Measurements from ENCODE around the gene CCDC198. TPM values are rescaled to one million over a fixed set of nuclear protein-coding genes. Genes with fewer than 3 reads are reported as not detected.

The CCDC198 gene
- 0.04 TPM for polyA plus RNA-seq (2012; ENCODE audit: low read depth, missing spikeins)

GRCh38 chr14:57493467-57494181, at the start of gene CCDC198:
Gene CCDC198, minus strand, starts transcription at chr14:57493857. Its CDS starts 142 bp downstream, at chr14:57493715.
- TF ChIP-seq SPI1 (IDR thresholded peaks at IDR 0.05; ENCODE audit: low read depth, low read length) (no peak), POU2F2 (IDR thresholded peaks at IDR 0.05; ENCODE audit: low read depth, low read length) (no peak), TAF1 (IDR thresholded peaks at IDR 0.05; ENCODE audit: low read depth, low read length) (no peak), PAX5 (IDR thresholded peaks at IDR 0.05; ENCODE audit: insufficient read depth, low read length, severe bottlenecking) (no peak), POLR2AphosphoS5 (IDR thresholded peaks at IDR 0.05; ENCODE audit: low read depth, low read length) (no peak), POLR2A (IDR thresholded peaks at IDR 0.05; ENCODE audit: low read depth, low read length) (no peak)
- no peak for FAIRE-seq
- DNase-seq (ENCODE audit: insufficient read length, low spot score), result no peak

DNA sequence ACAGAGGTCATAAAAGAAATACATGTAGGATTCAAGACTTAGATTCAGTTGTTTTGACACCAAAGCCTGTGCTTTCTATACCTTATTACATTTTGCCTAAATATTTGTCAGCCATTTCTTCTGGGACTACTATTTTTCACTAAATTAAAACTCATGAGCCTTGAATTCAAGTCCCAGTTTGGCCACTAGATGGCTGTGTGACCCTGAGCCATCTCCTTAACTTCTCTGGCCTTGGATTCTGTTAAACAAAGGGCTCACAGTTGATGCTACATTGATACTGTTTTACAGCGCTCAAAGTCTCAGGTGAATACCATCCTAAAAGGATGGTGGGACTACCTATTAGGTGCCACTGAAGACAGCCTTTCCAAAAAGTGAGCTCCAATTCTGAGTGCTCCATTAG, 39.6 kb upstream of the CCDC198 start:
- FAIRE-seq, result no peak
- no peak for DNase-seq (ENCODE audit: insufficient read length, low spot score)

GRCh38 chr14:57530571-57530970, 36.9 kb upstream of the CCDC198 start:
- DNase-seq (ENCODE audit: insufficient read length, low spot score) (no peak), FAIRE-seq (no peak)
- no peak for TF ChIP-seq POLR2A (IDR thresholded peaks at IDR 0.05; ENCODE audit: low read depth, low read length)
- TF ChIP-seq TAF1 (IDR thresholded peaks at IDR 0.05; ENCODE audit: low read depth, low read length), result no peak
- TF ChIP-seq PAX5 (IDR thresholded peaks at IDR 0.05; ENCODE audit: insufficient read depth, low read length, severe bottlenecking), result no peak
- no peak for TF ChIP-seq SPI1 (IDR thresholded peaks at IDR 0.05; ENCODE audit: low read depth, low read length)
- no peak for TF ChIP-seq POLR2AphosphoS5 (IDR thresholded peaks at IDR 0.05; ENCODE audit: low read depth, low read length)
- TF ChIP-seq POU2F2 (IDR thresholded peaks at IDR 0.05; ENCODE audit: low read depth, low read length), result no peak

More for the DNA sequence above, 39.6 kb upstream of the CCDC198 start:
- TF ChIP-seq SPI1 (IDR thresholded peaks at IDR 0.05; ENCODE audit: low read depth, low read length) (no peak), POLR2A (IDR thresholded peaks at IDR 0.05; ENCODE audit: low read depth, low read length) (no peak)

- TF ChIP-seq POLR2AphosphoS5 (IDR thresholded peaks at IDR 0.05; ENCODE audit: low read depth, low read length), result no peak
- TF ChIP-seq TAF1 (IDR thresholded peaks at IDR 0.05; ENCODE audit: low read depth, low read length), result no peak
- TF ChIP-seq PAX5 (IDR thresholded peaks at IDR 0.05; ENCODE audit: insufficient read depth, low read length, severe bottlenecking), result no peak
- no peak for TF ChIP-seq POLR2A (IDR thresholded peaks at IDR 0.05; ENCODE audit: low read depth, low read length)
- TF ChIP-seq POU2F2 (IDR thresholded peaks at IDR 0.05; ENCODE audit: low read depth, low read length), result no peak
- no peak for TF ChIP-seq SPI1 (IDR thresholded peaks at IDR 0.05; ENCODE audit: low read depth, low read length)
- DNase-seq (ENCODE audit: insufficient read length, low spot score), result no peak
- FAIRE-seq, result no peak
These were observed 33.3 kb upstream of the CCDC198 start for GRCh38 chr14:57526942-57527341.

DNA sequence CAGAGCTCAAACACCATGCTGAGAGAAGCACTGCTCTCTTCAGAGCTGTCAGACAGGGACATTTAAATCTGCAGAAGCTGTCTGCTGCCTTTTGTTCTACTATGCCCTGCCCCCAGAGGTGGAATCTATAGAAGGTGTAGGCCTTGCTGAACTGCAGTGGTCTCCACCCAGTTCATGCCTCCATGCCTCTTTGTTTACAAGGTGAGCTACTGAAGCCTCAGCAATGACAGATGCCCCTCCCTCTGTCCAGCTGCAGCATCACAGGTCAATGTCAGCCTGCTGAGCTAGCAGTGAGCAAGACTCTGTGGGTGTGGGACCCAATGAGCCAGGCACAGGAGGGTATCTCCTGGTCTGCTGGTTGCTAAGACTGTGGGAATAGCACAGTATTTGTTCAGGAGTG, 25.4 kb upstream of the CCDC198 start:
- DNase-seq (ENCODE audit: insufficient read length, low spot score), result no peak
- no peak for FAIRE-seq

GRCh38 chr14:57512220-57512619, 18.6 kb upstream of the CCDC198 start:
- no peak for TF ChIP-seq POU2F2 (IDR thresholded peaks at IDR 0.05; ENCODE audit: low read depth, low read length)
- no peak for TF ChIP-seq POLR2A (IDR thresholded peaks at IDR 0.05; ENCODE audit: low read depth, low read length)
- no peak for TF ChIP-seq TAF1 (IDR thresholded peaks at IDR 0.05; ENCODE audit: low read depth, low read length)
- no peak for TF ChIP-seq PAX5 (IDR thresholded peaks at IDR 0.05; ENCODE audit: insufficient read depth, low read length, severe bottlenecking)
- TF ChIP-seq SPI1 (IDR thresholded peaks at IDR 0.05; ENCODE audit: low read depth, low read length), result no peak
- no peak for TF ChIP-seq POLR2AphosphoS5 (IDR thresholded peaks at IDR 0.05; ENCODE audit: low read depth, low read length)
- FAIRE-seq (no peak), DNase-seq (ENCODE audit: insufficient read length, low spot score) (no peak)

More for the DNA sequence above, 25.4 kb upstream of the CCDC198 start:
- TF ChIP-seq PAX5 (IDR thresholded peaks at IDR 0.05; ENCODE audit: insufficient read depth, low read length, severe bottlenecking) (no peak), TAF1 (IDR thresholded peaks at IDR 0.05; ENCODE audit: low read depth, low read length) (no peak), POLR2AphosphoS5 (IDR thresholded peaks at IDR 0.05; ENCODE audit: low read depth, low read length) (no peak), POU2F2 (IDR thresholded peaks at IDR 0.05; ENCODE audit: low read depth, low read length) (no peak), POLR2A (IDR thresholded peaks at IDR 0.05; ENCODE audit: low read depth, low read length) (no peak), SPI1 (IDR thresholded peaks at IDR 0.05; ENCODE audit: low read depth, low read length) (no peak)

DNA sequence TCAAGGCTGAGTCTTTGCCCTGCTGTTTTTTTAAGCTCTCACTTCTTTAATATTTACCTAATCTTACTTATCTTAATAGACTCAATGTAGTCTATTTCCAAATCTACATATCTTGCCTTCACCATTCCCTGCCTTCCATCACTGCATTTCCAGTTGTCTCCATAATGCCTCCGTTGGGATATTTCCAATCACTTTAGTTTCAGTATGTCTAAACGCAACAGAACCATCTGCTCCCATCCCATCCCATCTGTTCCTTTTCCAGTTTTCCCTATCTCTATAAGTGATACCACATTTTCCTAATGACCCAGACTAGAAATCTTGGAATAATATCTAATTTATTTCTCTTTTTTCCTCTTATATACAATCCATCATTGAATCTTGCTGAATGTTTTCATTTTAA, 15.1 kb upstream of the CCDC198 start:
- FAIRE-seq (no peak), DNase-seq (ENCODE audit: insufficient read length, low spot score) (no peak)
- no peak for TF ChIP-seq POLR2AphosphoS5 (IDR thresholded peaks at IDR 0.05; ENCODE audit: low read depth, low read length)
- no peak for TF ChIP-seq TAF1 (IDR thresholded peaks at IDR 0.05; ENCODE audit: low read depth, low read length)
- no peak for TF ChIP-seq SPI1 (IDR thresholded peaks at IDR 0.05; ENCODE audit: low read depth, low read length)
- no peak for TF ChIP-seq POLR2A (IDR thresholded peaks at IDR 0.05; ENCODE audit: low read depth, low read length)
- no peak for TF ChIP-seq POU2F2 (IDR thresholded peaks at IDR 0.05; ENCODE audit: low read depth, low read length)
- no peak for TF ChIP-seq PAX5 (IDR thresholded peaks at IDR 0.05; ENCODE audit: insufficient read depth, low read length, severe bottlenecking)

DNA sequence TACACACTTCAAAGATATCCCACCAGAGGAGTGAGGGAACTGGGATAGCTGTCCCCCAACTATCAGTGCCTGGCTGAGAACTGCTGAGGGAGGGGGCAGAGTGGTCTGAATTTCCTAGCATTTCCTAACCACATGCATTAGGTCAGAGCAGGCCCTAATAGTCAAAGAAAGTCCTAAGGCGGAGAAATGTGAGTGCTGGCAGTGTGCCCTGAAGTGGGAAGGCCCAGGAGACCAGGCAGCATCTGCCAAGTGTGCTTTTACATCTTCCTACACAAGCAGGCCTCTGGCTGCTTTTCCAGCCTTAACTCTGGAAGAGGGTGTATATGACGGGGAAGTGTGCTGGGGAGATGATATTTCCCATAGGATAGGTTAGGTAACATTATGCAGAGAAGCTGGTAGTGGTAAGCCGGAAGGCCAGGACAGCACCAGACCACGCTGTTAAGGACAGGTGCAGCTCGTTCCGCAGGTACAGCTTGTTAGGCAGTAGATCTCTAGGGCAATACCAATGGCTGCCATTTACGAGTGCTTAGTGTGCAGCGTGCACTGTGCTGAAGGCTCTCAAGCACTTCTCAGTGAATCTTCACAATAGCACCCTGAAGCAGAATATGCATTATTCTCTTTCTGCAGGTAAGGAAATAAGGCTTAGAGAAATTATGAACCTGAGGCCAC, 9.1 kb upstream of the CCDC198 start:
- DNase-seq (ENCODE audit: insufficient read length, low spot score) (no peak), FAIRE-seq (no peak)
- no peak for TF ChIP-seq TAF1 (IDR thresholded peaks at IDR 0.05; ENCODE audit: low read depth, low read length)
- TF ChIP-seq POLR2A (IDR thresholded peaks at IDR 0.05; ENCODE audit: low read depth, low read length), result no peak
- TF ChIP-seq POLR2AphosphoS5 (IDR thresholded peaks at IDR 0.05; ENCODE audit: low read depth, low read length), result no peak
- no peak for TF ChIP-seq PAX5 (IDR thresholded peaks at IDR 0.05; ENCODE audit: insufficient read depth, low read length, severe bottlenecking)
- TF ChIP-seq SPI1 (IDR thresholded peaks at IDR 0.05; ENCODE audit: low read depth, low read length), result no peak
- no peak for TF ChIP-seq POU2F2 (IDR thresholded peaks at IDR 0.05; ENCODE audit: low read depth, low read length)

DNA sequence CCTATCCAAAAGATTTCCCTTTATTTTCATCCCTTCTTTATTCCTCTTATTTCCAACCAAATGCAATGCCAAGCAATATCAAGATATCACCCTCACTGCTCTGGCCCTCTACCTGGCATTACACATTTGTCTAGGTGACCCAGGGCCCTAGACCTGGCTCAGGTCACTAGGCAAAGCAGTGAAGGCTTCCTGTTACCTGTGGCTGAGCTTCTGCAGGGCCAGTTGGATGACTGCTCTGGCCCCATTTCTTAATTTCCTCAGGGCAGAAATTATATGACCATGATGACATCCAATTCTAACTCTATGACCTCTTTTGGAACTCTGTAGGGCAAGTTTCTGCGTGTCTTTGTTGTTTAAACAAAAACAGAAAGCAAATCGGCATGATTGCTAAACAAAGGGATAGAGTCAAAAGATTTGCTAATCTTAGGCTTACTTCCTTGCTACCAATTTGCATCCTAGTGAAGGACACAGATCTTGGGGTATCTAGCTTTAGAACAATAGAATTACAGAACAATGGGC, 7.4 kb upstream of the CCDC198 start:
- TF ChIP-seq PAX5 (IDR thresholded peaks at IDR 0.05; ENCODE audit: insufficient read depth, low read length, severe bottlenecking) (no peak), SPI1 (IDR thresholded peaks at IDR 0.05; ENCODE audit: low read depth, low read length) (no peak), POU2F2 (IDR thresholded peaks at IDR 0.05; ENCODE audit: low read depth, low read length) (no peak), POLR2AphosphoS5 (IDR thresholded peaks at IDR 0.05; ENCODE audit: low read depth, low read length) (no peak), TAF1 (IDR thresholded peaks at IDR 0.05; ENCODE audit: low read depth, low read length) (no peak), POLR2A (IDR thresholded peaks at IDR 0.05; ENCODE audit: low read depth, low read length) (no peak)
- DNase-seq (ENCODE audit: insufficient read length, low spot score) (no peak), FAIRE-seq (no peak)

Data from GM12891 (cell line).